ENCODE data around the gene LYRM7. TPM values are rescaled to one million over a fixed set of nuclear protein-coding genes. Genes with fewer than 3 reads are reported as not detected.
"Not testable (repeated sequence)": the region's sequence is repeated elsewhere in the genome, so short reads cannot be mapped to it uniquely, and the experiment has no call there.

LYRM7 gene
- polyA plus RNA-seq, 1 donor = 10.6 TPM

DNA sequence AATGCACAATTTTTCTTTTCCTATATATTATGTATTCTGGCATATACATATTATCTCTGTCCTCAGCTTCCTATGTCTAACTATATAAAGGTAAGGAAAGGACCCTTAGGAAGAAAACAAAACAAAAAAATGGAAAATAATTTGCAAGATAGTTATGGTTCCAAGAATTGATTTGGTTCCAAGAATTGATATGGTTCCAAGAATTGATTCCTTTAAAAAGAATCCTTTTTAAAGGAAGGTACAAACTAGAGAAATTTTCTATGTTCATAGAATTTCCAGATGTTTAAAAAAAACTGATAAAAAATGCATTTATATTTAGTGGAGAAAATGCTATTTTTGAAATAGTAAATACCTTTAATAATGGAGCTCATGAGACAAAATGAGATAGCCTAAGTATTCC lies 12.1 kb downstream of the LYRM7 start:
- no peak for DNase-seq

DNA sequence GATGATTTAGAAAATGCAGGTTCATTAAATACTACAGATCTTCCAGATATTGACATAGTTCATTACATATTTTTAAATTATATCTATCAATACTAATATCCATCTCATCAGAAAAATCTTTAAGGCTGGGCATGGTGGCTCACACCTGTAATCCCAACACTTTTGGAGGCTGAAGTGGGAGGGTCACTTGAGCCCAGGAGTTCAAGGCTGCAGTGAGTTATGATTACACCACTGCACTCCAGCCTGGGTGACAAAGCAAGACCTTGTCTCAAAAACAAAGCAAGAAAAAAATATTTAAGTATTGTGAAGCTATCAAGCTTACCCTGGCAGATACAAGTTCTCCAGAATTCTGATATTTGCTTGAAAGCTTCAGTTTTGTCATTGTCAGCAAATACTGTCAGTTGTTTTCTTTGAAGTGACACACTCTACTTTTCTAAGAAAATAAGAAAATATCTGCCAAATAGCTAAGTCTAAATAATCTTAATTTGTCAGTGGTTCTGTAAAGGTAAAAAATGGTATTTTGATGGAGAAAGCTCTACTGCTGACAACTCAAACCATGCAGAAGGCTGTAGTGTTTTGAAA lies 14.9 kb downstream of the LYRM7 start:
- DNase-seq = no peak

DNA sequence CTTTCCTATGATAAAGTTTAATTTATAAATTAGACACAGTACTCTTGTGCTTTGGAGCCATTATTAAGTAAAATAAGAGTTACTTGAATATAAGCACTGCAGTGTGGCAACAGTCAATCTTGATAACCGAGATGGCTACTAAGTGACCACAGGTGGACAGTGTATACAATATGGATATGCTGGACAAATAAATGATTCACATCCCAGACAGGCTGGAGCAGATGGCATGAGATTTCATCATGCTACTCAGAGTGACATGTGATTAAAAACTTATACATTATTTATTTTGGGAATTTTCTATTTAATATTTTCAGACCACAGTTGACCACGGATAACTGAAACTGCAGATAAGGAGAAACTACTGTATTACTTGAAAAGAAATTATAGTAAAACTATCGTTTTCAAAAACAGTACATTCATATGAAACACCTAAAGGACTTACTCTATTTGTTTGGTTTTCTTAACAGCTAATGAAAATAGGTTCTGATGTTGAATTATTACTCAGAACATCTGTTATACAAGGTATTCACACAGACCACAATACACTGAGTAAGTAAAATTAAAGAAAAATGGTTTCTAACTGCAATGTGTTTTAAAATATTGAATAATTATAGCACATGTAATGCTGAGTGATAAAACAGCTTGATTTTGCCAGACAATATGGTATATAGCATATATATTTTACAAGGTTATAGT lies 16.0 kb downstream of the LYRM7 start:
- no peak for DNase-seq

DNA sequence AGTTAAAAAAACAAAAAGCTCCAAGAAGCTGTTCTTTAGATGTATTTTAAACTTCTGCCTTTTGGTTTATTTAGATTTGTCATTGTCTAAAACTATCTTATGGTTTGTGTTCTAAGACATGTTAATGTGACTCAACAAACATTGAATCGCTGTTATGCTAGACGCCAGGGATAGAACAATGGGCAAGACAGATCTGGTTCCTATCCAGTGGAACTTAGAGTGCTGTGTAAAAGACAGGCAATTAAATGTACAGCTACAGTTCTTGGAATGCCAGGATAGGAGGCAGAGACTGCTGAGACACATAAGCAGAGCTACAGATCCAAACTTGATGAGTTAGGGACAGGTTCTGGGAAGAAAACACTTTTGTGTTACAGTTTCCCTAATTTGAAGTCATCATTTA lies 22.4 kb downstream of the LYRM7 start:
- DNase-seq = no peak

DNA sequence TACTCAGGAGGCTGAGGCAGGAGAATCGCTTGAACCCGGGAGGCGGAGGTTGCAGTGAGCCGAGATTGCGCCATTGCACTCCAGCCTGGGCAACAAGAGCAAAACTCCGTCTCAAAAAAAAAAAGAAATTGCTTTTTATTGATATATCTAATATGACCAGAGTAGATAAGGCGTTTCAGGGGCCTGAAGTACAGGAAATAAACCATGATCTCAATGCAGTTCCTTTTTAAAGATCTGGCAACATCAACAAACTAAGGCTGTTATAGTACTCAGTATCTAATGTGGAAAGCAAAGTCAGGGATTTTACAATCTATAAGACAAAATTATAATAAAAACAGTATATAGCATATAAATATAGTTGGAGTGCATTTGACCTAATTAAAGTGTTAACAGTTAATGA lies 23.2 kb downstream of the LYRM7 start:
- DNase-seq = not testable (repeated sequence)

DNA sequence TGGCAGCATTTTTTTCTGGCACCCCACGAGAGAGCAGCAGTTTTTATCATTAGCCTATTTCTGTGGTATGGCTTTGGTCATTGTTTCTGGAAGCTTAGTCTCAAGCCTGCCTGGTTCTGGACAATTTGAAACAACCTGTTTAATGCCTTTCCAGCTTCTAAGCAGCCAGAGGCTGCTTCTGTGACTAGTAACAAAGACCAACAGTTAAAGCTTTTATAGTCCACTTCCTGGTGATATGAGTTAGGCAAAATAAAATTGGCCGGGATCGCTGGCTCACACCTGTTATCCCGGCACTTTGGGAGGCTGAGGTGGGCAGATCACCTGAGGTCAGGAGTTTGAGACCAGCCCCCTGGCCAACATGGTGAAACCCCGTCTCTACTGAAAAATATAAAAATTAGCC lies 24.0 kb downstream of the LYRM7 start:
- DNase-seq = no peak

DNA sequence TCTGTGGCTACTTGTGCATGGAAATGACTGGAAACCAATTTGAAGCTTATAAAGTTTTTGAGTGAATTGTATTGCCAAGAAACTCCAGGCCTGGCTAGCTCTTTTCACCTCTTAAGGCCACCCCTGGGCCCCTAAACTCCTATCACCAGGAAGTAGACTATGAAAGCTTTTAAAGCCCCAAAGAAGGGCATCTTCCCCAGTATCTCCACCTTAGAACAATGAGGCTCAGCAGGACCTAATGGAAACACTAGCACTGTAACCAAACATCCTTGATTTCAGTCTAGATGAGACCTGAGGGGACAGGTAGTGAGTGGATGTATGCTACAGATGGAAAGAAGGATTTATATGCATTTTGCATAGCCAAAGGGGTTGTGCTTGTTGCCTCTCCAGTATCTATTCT lies 25.0 kb downstream of the LYRM7 start:
- DNase-seq = no peak

DNA sequence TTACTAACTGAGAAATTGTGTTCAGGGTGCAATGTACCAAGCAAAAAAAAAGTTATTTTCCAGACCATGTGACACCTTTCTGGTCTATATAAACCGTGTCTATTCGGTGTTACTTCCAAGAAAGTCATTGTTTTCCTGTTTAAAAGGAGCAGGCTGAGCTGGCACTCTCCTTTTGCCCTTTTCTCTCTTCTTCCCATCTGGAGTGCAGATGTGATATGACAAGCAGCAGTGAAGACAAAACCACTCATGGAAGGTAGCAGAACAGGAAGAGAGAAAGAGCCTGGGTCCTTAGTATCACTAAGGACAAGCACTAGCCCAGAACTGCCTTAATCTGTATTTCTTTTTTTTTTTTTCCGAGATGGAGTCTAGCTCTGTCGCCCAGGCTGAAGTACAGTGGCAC lies 25.6 kb downstream of the LYRM7 start:
- DNase-seq = no peak

DNA sequence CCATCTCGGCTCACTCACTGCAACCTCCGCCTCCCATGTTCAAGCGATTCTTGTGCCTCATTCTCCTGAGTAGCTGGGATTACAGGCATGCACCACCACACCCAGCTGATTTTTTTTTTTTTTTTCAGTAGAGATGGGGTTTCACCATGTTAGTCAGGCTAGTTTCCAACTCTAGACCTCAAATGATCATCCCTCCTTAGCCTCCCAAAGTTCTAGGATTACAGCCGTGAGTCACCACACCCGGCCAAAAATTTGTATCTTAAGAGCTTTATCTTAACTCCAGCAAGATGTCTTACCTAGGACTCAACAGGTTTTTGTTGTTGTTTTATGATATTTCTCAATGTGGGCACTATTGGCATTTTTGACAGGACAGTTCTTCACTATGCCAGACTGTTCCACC lies 27.9 kb downstream of the LYRM7 start:
- DNase-seq = no peak

DNA sequence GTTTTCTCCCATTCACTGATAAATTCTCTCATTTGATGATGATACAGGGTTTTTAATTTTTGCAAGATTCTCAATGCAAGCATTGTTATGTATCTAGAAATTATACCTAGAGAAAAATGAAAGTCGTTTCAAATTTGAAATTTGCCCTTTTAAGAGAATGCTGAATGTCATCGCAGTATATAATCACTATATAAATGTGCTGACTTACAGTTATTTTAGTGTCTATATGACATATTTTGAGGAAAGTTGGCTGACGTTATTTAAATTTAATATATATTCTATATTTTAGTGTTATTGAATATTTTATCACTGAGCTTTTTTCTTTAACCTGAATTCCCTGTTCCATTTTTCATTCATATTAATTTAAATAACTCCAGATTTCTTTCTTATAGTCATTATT lies 29.8 kb downstream of the LYRM7 start:
- DNase-seq = no peak

DNA sequence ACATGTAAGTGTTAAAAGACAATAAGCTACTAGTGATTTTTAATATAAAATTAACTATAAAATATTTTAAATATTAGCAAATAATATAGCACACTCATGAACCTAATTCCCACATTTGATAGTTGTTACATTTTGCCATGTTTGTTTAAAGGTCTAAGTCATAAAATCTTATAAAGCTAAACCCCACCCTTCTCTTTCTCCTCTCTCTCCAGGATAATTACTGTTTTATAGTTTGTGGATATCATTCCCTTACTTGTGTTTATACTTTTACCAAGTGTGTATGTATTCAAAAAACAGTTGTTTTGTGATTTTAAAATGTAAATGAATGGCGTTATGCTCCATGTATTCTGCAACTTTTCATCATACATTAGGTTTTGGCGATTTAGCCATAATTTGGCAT lies 34.2 kb downstream of the LYRM7 start:
- DNase-seq = no peak

DNA sequence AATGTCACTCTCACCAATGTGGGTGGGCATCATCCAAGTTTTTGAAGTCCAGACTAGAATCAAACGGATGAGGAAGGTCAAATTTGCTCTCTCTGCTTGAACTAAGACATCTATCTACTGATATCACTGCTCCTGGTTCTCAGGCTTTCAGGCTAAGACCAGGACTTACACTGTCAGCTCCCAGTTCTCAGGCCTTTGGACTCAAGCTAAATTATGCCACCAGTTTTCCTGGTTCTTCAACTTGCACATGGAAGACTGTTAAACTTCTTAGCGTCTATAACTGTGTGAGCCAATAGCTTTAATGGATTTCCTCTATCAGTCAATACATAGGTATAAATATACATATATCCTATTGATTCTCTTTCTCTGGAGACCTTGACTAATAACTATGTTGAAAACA lies 35.3 kb downstream of the LYRM7 start:
- DNase-seq = no peak

DNA sequence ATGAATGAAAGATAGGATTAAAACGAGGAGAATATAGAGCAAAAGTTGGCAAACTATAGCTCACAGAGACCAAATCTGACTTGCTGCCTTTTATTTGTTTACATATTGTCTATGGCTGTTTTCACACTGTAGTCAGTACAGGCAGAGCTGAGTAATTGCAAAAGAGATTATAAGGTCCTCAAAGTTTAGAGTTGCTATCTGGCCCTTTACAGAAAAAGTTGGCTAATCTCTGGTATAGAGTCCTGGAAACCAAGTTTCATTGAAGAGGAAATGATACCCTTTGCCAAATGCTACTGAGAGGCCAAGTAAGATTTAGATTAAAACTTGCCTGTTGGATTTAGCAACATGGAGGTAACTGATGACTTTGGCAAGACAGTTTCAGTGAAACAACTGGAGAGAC lies 36.0 kb downstream of the LYRM7 start:
- DNase-seq = no peak

DNA sequence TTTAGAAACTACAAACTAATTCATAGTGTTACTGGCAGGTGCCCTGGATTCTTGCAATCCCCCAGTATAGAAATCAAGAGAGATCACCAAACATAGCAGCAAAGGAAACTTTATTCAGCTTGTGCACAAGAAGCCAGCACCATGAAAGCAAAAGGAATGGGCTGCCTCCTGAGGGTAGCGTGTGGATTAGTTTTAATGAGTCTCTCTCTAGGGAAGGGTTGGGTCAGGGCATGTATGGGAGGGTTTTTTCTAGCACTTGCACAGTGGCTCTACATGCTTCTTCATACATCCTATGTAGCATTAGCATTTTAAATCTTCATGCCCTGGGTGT lies 38.4 kb downstream of the LYRM7 start:
- DNase-seq = no peak

DNA sequence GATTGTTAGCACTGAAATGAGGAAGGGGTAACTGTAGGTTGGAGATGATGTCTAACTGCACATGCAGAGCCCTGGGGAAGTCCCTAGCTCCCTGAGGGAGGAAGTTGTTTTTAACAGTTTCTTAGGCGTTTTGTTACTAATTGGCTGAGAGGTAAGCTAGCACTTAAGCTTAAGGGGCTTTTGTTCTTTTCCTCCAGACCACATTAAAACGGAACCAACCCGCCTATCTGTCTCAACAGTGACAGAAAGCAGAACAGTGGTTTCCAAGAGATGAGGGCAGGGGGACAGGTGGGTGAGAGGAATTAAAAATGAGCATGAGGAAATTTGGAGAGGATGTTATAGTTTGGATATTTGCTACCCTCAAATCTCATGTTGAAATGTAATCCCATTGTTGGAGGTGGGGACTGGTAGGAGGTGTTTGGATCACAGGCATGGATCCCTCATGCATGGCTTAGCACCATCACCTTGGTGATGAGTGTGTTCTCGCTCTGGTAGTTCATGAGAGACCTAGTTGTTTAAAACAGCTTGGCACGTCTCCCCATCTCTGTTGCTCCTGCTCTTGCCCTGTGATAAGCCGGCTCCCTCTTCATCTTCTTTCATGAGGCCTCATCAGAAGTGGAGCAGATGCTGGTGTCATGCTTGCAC lies 38.9 kb downstream of the LYRM7 start:
- DNase-seq = no peak

DNA sequence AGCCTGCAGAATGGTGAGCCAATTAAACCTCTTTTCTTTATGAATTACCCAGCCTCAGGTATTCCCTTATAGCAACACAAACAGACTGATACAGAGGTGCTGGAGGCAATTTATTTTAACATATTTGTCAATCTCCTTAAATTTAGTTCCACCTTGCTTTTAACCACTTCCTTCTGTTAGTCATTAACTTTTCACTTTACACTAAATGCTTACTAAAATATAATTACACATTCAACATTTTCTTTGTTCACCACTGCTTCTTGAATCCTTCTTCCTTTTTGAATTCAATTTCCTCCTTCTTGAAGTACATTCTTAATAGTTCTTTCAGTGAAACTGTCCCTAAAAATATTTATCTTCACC lies 39.4 kb downstream of the LYRM7 start:
- no peak for DNase-seq

DNA sequence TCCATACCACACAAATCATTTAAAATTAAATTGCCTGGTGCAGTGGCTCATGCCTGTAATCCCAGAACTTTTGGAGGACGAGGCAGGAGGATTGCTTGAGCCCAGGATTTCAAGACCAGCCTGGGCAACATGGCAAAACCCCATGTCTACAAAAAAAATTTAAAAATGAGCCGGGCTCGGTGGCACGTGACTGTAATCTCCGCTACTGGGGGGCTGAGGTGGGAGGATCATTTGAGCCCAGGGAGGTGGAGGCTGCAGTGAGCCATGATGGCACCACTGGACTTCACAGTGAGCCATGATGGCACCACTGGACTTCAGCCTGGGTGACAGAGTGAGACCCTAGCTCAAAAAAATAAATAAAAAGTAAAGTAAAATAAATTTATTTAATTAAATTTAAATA lies 40.9 kb downstream of the LYRM7 start:
- no peak for DNase-seq

DNA sequence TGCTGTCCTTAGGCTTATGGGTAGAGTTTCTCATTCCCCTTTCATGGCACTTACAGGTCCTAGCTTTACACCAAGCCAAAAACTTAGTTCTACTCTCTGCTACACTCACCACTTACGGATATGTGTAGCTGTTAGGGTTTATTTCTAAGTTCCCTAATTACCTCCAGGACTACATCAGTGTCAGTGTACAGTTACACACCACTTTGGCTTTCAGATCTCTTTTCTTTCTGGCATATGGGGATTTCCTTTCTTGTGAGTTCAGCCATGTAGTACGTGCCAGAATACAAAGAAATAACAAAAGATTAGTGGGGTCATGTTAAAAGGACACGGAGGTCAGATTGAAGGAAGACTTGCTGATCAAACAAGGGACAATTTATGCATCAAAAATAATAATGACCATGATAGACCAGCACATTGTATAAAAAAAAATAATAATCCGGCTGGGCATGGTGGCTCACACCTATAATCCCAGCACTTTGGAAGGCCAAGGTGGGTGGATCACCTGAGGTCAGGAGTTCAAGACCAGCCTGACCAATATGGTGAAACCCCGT lies 41.8 kb downstream of the LYRM7 start:
- no peak for DNase-seq

DNA sequence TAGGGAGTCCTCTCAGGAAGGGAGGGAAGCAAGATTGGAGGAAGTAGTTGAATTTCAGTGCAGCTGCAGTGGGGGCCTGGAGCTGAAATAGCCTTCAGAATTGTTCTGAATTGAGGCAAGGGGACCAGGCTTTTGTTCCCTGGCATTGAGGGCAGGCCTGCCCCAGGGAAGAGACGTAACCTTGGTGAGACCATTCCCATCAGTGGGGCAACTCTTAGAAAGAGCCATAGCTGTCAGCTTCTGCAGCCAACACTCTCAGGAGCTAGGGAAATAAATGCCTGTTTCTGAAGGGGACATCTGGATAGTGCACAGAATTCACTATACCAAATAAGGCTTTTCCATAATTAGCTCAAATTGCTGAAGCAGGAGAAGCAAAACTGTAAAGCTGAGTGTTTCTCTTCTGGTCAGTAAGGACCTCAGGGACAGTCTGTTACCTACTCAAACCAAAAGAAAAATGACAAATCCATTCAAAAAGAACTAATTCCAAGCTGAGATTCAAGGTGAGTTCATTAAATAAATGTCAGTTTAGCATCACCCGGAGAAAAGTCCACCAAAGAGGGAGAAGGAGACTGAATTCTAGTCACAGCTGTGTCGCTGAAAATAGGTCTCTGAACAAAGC lies 44.0 kb downstream of the LYRM7 start:
- no peak for DNase-seq

DNA sequence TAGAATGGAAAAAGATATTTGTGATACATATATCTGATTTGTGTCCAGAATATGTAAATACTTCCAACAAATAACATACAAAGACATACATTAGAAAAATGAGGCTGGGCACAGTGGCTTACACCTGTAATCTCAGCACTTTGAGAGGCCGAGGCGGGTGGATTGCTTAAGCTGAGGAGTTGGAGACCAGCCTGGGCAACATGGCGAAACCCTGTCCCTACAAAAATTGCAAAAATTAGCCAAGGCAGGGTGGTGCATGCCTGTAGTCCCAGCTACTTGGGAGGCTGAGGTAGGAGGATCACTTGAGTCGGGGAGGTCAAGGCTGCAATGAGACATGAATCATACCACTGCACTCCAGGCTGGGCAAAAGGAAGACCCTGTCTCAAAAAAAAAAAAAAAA lies 47.0 kb downstream of the LYRM7 start:
- DNase-seq = no peak

DNA sequence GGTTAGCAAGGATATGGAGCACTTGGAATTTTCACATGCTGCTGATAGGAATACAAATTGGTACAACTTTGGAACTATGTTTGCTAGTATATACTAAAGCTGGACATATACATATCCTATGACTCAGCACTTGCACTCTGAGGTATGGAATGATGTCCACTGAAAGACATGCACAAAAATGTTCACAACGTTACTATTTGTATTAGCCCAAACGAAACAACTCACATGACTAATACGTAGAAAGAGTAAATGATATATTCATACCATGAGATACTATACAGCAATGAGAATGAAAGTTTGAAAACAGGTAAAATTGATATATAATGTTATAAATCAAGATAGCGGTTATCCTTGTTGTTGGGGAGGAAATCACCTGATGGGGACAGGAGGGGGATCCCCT lies 47.6 kb downstream of the LYRM7 start:
- no peak for DNase-seq

DNA sequence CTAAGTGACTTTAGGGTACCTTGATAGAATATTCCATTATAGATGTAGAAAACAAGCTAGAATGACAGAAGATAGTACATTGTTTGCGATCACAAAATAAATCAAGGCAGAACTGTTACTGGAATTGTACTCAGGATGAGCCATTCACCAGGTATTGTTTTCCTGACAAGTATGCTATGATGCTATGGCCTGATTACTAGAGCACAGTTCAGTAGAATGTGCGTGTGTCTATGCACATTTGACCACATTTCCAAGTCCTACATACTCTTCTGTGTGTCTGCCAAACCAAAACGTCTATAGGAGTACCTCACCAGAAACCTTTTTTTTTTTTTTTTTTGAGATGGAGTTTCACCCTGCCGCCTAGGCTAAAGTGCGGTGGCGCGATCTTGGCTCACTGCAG lies 49.8 kb downstream of the LYRM7 start:
- no peak for DNase-seq

DNA sequence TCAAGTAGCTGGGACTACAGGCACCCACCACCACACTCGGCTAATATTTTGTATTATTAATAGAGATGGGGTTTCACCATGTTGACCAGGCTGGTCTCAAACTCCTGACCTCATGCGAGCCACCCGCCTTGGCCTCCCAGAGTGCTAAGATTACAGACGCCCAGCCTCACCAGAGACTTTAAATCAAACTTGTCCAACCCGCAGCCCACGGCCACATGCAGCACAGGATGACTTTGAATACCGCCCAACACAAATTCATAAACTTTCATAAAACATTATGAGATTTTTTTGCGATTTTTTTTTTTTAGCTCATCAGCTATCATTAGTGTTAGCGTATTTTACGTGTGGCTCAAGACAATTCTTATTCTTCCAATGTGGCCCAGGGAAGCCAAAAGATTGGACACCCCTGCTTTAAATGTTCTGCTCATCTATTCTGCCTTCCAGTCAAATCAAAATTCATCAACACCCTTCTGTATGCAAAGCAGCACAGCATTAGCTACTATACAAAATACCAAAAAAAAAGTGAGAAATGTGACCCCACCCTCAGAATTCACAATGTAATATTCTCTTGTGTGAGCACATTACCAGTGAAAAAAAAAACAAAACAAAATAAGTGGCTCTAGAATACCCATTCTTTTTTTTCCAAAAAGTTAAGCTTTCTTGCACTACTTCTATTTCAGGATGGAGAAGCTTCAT lies 50.4 kb downstream of the LYRM7 start:
- no peak for DNase-seq
